ENCODE measurements around the gene MRPL36. TPM values are rescaled to one million over a fixed set of nuclear protein-coding genes. Genes with fewer than 3 reads are reported as not detected.

MRPL36 gene
- total RNA-seq, 2 experiments from 2014 or later = 110 to 111 TPM

GRCh38 chr5:1833264-1834021 lies 33.8 kb upstream of the MRPL36 start:
- CTCF ChIA-PET = no interaction called here
- POLR2A ChIA-PET = no interaction called here

GRCh38 chr5:1832511-1833250 lies 33.0 kb upstream of the MRPL36 start:
- ChIA-PET POLR2A (no interaction called here), CTCF (no interaction called here)

GRCh38 chr5:1831677-1832313 lies 32.2 kb upstream of the MRPL36 start:
- ChIA-PET POLR2A (no interaction called here), CTCF (no interaction called here)

GRCh38 chr5:1831257-1831656 lies 31.6 kb upstream of the MRPL36 start:
- CTCF ChIA-PET = no interaction called here
- POLR2A ChIA-PET = no interaction called here

- CTCF ChIA-PET = no interaction called here
- POLR2A ChIA-PET = no interaction called here
These were observed 31.1 kb upstream of the MRPL36 start for GRCh38 chr5:1830571-1831228.

- CTCF ChIA-PET = no interaction called here
- POLR2A ChIA-PET = no interaction called here
These were observed 28.3 kb upstream of the MRPL36 start for GRCh38 chr5:1827886-1828397.

GRCh38 chr5:1827025-1827885 lies 27.6 kb upstream of the MRPL36 start:
- POLR2A ChIA-PET = no interaction called here
- CTCF ChIA-PET = no interaction called here

GRCh38 chr5:1826235-1826980 lies 26.8 kb upstream of the MRPL36 start:
- POLR2A ChIA-PET = no interaction called here
- CTCF ChIA-PET = no interaction called here

- ChIA-PET CTCF (no interaction called here), POLR2A (no interaction called here)
These were observed 25.5 kb upstream of the MRPL36 start for GRCh38 chr5:1824903-1825841.

- CTCF ChIA-PET = no interaction called here
- POLR2A ChIA-PET = no interaction called here
These were observed 24.6 kb upstream of the MRPL36 start for GRCh38 chr5:1824109-1824821.

GRCh38 chr5:1823381-1824034 lies 23.9 kb upstream of the MRPL36 start:
- POLR2A ChIA-PET = no interaction called here
- CTCF ChIA-PET = no interaction called here

GRCh38 chr5:1821862-1822261 lies 22.2 kb upstream of the MRPL36 start:
- ChIA-PET CTCF (no interaction called here), POLR2A (no interaction called here)

- ChIA-PET POLR2A (no interaction called here), CTCF (no interaction called here)
These were observed 21.3 kb upstream of the MRPL36 start for GRCh38 chr5:1820926-1821325.

- ChIA-PET CTCF (no interaction called here), POLR2A (no interaction called here)
These were observed 20.7 kb upstream of the MRPL36 start for GRCh38 chr5:1820381-1820780.

- ChIA-PET CTCF (no interaction called here), POLR2A (no interaction called here)
These were observed 19.8 kb upstream of the MRPL36 start for GRCh38 chr5:1819458-1819857.

- ChIA-PET POLR2A (no interaction called here), CTCF (no interaction called here)
These were observed 19.1 kb upstream of the MRPL36 start for GRCh38 chr5:1818784-1819183.

All from activated CD8-positive, alpha-beta memory T cell treated with anti-CD3 and anti-CD28 coated beads for 36 hours (primary cell).